Measurements from ENCODE around the gene RASAL2. TPM values are rescaled to one million over a fixed set of nuclear protein-coding genes. Genes with fewer than 3 reads are reported as not detected.

Gene RASAL2
- total RNA-seq, 4 donors from 2014 or later: 19.7 to 36.7 (median 27.4) TPM

DNA sequence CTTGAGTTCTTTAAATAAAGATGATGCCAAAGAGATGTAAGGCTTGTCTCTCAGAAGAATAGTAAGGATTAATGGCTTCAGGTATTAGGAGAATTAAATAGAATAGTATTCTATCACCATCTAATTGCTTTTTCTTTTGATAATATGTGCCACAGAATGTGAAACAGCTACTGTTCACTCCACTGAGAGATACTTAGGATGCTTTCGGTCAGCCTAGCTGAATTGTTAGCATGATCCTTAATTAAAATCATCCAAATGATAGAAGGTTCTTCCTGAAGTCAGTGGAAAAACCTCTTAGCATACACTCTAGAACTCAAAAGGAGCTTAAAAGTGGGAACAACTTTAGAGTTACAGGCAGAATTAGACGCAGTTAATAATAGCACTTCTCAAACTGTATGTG, 97.0 kb downstream of the RASAL2 start:
- TF ChIP-seq, protein P1, sequence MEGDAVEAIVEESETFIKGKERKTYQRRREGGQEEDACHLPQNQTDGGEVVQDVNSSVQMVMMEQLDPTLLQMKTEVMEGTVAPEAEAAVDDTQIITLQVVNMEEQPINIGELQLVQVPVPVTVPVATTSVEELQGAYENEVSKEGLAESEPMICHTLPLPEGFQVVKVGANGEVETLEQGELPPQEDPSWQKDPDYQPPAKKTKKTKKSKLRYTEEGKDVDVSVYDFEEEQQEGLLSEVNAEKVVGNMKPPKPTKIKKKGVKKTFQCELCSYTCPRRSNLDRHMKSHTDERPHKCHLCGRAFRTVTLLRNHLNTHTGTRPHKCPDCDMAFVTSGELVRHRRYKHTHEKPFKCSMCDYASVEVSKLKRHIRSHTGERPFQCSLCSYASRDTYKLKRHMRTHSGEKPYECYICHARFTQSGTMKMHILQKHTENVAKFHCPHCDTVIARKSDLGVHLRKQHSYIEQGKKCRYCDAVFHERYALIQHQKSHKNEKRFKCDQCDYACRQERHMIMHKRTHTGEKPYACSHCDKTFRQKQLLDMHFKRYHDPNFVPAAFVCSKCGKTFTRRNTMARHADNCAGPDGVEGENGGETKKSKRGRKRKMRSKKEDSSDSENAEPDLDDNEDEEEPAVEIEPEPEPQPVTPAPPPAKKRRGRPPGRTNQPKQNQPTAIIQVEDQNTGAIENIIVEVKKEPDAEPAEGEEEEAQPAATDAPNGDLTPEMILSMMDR (IDR thresholded peaks at IDR 0.05; ENCODE audit: low read depth): no peak

DNA sequence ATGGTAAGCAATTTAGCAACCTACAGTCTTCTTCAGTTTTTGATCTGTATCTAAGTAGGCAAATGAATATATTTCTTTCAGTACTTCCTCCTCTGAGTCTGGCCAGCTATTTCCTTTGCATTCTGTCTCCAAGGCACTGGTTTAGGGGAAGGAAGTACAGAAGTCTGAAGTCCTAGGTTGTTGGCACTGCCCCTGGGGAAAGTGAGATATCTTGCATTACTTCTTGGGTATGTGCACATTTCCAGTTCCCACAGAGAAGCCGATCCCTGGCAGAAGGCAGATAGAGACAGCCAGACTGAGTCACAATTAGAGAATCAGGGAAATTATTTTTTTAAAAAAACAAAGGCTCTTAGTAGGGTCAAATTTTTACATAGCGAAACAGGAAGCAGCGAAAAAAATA, 98.8 kb downstream of the RASAL2 start:
- TF ChIP-seq, protein P1 (IDR thresholded peaks at IDR 0.05; ENCODE audit: low read depth): no peak

DNA sequence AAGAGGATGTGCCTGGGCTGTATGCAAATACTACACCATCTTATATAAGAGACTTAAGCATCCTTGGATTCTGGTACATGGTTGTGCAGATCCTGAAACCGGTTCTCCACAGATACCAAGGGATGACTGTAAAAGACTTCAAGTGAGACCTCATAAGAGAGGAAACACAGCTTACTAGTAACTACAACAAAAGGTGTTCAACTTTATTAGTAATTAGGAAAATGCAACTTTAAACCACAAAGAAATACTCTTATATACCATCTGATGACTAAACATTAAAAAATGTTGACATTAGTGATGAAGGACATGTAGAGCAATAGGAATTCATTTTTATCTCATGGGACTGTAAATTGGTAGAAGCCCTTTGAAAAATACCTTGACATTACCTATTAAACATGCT, 102.7 kb downstream of the RASAL2 start:
- TF ChIP-seq, protein P1 (IDR thresholded peaks at IDR 0.05; ENCODE audit: low read depth): no peak

DNA sequence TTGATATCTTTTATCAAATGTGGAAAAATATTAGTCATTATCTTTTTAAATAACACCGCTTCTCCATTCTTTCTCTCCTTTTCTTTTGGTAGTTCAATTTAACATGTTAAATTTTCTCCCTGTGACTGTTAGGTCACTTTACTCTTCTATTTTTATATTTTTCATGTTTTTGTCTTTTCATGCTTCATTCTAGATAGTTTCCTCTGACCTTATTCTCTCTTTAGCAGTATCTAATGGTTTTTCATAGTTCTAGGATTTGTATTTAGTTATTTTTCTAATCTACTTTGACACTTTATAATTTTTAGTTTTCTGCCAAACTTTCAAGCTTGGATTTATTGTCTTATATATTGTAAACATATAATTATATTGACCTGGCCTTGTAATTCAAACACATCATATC, 116.0 kb downstream of the RASAL2 start:
- TF ChIP-seq, protein P1 (IDR thresholded peaks at IDR 0.05; ENCODE audit: low read depth): no peak

DNA sequence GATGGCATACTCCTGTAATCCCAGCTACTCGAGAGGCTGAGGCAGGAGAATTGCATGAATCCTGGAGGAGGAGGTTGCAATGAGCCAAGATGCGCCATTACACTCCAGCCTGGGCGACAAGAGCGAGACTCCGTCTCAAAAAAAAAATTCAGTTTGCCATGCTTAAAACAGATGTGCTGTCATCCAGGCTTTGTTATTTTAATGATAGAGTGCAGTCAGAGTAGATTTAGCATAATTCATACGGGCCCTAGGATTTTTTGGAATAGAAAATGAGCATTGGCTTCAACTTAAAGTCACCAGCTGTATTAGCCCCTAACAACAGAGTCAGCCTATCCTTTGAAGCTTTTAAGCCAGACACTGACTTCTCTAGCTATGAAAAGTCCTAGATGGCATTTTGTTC, 124.6 kb downstream of the RASAL2 start:
- TF ChIP-seq, protein P1 (IDR thresholded peaks at IDR 0.05; ENCODE audit: low read depth): no peak

DNA sequence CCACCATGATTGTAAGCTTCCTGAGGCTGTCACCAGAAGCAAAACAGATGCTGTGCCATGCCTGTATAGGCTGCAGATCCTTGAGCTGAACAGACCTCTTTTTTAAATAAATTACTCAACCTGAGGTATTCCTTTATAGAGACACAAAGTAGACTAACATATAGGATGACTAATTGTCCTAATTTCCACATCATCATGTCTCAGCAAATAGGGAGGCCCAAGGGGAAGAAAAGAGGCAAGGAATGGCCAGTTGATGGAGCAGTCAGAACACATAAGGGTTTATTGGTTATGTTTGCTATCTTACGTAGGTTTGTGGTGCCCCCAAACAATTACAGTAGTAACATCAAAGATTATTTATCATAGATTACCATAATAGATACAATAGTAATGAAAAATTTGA, 126.2 kb downstream of the RASAL2 start:
- TF ChIP-seq, protein P1 (IDR thresholded peaks at IDR 0.05; ENCODE audit: low read depth): no peak

DNA sequence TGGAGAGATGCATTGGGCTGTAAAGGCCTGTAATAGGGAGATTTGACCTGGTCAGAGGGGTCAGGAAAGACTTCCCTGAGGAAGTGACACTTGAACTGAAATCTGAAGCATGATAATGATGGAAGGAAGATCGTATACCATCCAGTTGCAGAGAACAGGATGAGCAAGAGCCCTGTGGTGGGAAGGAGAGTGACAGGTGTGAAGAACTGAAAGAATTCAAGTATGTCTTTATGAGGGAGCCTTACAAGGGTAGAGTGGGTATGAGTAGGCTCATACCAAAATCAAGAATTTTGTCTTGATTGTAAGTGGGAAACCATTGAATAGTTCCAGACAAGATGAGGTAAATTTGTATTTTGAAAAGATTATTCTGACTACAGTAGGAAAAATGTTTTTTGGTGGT, 129.4 kb downstream of the RASAL2 start:
- TF ChIP-seq, protein P1 (IDR thresholded peaks at IDR 0.05; ENCODE audit: low read depth): no peak

Data from subcutaneous adipose tissue (tissue), 4 donors.